ENCODE measurements around the gene CLHC1.

DNA sequence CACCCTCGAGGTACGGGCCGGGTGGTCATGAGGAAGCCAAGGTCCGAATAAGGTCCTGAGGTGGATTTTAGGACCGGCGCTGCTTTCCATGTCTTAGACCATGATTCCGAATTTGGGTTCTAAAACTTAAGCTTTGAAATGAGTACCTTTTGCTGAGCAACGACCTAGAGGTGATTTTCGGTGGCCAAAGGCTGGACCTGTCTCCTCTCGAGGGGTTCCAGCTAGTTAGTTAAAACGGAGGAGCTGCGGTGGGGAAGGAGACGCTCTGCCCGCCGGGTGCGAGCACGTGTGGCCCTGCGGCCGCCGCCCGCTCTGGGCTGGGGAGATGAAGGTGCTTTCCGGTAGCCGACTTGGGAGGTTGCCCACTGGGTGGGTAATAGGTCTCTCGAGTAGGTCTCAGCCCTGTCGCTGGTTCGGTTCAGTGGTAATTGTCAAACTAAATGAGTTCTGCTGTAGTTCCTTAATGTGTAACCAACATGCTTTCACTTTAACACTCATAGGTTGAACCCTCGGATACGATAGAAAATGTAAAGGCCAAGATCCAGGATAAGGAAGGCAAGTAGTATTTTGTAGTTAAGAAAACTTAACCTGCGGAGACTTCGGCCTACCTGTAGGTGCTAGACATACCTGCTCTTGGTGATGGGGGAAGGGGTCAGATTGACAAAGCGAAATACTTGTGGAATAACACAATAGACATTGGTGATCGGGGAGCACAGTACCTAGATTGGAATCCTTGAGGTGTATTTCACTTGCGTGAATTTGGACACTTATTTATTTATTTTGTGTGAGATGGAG, 967 bp upstream of the CLHC1 start:
- TF ChIP-seq, protein P1, sequence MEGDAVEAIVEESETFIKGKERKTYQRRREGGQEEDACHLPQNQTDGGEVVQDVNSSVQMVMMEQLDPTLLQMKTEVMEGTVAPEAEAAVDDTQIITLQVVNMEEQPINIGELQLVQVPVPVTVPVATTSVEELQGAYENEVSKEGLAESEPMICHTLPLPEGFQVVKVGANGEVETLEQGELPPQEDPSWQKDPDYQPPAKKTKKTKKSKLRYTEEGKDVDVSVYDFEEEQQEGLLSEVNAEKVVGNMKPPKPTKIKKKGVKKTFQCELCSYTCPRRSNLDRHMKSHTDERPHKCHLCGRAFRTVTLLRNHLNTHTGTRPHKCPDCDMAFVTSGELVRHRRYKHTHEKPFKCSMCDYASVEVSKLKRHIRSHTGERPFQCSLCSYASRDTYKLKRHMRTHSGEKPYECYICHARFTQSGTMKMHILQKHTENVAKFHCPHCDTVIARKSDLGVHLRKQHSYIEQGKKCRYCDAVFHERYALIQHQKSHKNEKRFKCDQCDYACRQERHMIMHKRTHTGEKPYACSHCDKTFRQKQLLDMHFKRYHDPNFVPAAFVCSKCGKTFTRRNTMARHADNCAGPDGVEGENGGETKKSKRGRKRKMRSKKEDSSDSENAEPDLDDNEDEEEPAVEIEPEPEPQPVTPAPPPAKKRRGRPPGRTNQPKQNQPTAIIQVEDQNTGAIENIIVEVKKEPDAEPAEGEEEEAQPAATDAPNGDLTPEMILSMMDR (IDR thresholded peaks at IDR 0.05), result no peak
- TF ChIP-seq POLR2A (IDR thresholded peaks at IDR 0.05) (no peak), EP300 (IDR thresholded peaks at IDR 0.05) (no peak), POLR2AphosphoS5 (IDR thresholded peaks at IDR 0.05) (no peak)

Measured in suprapubic skin (tissue), 4 donors.